ENCODE results near the gene TSFM.

DNA sequence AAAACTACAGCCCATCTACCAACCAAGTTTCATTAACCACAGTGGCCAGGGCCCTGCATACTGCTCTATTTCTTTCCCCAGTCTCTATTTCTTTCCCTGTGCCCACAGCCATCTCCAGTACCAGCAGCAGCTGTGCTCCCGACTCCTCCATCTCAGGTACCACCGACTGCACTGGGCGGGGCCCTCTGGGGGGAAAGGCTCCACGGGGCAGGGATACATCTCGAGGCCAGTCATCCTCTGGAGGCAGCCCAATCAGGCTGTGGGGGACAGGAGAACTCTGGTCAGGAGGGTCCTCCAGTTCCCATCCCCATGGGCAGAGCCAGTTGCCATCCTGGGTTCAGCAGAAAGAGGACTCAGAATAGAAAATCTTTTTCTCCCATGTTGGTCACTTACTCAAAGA, 33.5 kb upstream of the TSFM start:
- TF ChIP-seq ZNF121 (CRISPR knock-in tag; IDR thresholded peaks at IDR 0.05) (no peak), MAX (CRISPR knock-in tag; IDR thresholded peaks at IDR 0.05) (no peak), ZNF396 (CRISPR knock-in tag; IDR thresholded peaks at IDR 0.05; ENCODE audit: borderline replicate concordance) (no peak), OVOL2 (CRISPR knock-in tag; IDR thresholded peaks at IDR 0.05; ENCODE audit: borderline replicate concordance) (no peak)
- TF ChIP-seq, protein P1, sequence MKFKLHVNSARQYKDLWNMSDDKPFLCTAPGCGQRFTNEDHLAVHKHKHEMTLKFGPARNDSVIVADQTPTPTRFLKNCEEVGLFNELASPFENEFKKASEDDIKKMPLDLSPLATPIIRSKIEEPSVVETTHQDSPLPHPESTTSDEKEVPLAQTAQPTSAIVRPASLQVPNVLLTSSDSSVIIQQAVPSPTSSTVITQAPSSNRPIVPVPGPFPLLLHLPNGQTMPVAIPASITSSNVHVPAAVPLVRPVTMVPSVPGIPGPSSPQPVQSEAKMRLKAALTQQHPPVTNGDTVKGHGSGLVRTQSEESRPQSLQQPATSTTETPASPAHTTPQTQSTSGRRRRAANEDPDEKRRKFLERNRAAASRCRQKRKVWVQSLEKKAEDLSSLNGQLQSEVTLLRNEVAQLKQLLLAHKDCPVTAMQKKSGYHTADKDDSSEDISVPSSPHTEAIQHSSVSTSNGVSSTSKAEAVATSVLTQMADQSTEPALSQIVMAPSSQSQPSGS (CRISPR knock-in tag; IDR thresholded peaks at IDR 0.05; ENCODE audit: borderline replicate concordance, low read depth), result no peak
